Liver (tissue), 9 donors: ENCODE results near the gene QDPR. TPM values are rescaled to one million over a fixed set of nuclear protein-coding genes. Genes with fewer than 3 reads are reported as not detected.

ENCODE experiments used
- DNase-seq: peaks from one replicate; pipeline ENCODE4 v3.0.0-alpha.2; 2017; ENCODE audit warnings: low spot score
- H3K27ac ChIP-seq, 2 donors: one replicate each; pipeline ENCODE4 v1.7.0; 2013; ENCODE audit warnings: inconsistent platforms in 2 of 2, low read length in 2 of 2, control low read depth in 1 of 2, low read depth in 1 of 2, mild to moderate bottlenecking in 1 of 2
- H3K27me3 ChIP-seq, 4 donors: one replicate each; pipeline versions ENCODE4 v1.6.1 to v1.7.0; 2013; ENCODE audit warnings: low read length in 3 of 4, inconsistent platforms in 1 of 4, mild to moderate bottlenecking in 1 of 4, moderate library complexity in 1 of 4; ENCODE audit not compliant: control insufficient read depth in 4 of 4, insufficient read depth in 4 of 4
- H3K36me3 ChIP-seq, 4 donors: one replicate each; pipeline versions ENCODE4 v1.6.1 to v1.7.0; 2013; ENCODE audit warnings: low read length in 3 of 4, mild to moderate bottlenecking in 3 of 4, low read depth in 1 of 4, moderate library complexity in 1 of 4; ENCODE audit not compliant: control insufficient read depth in 4 of 4, insufficient read depth in 3 of 4
- H3K4me1 ChIP-seq, 4 donors: one replicate each; pipeline versions ENCODE4 v1.6.1 to v1.7.0; 2013; ENCODE audit warnings: low read length in 3 of 4, mild to moderate bottlenecking in 3 of 4, moderate library complexity in 1 of 4; ENCODE audit not compliant: control insufficient read depth in 4 of 4, insufficient read depth in 4 of 4
- H3K4me3 ChIP-seq, 3 donors: one replicate each; pipeline versions ENCODE4 v1.6.1 to v1.7.0; 2013; ENCODE audit warnings: low read length in 3 of 3, control low read depth in 1 of 3, low read depth in 1 of 3, mild to moderate bottlenecking in 1 of 3
- H3K9ac ChIP-seq, 2 donors: one replicate each; pipeline ENCODE4 v1.7.0; 2013; ENCODE audit warnings: low read length in 2 of 2, mild to moderate bottlenecking in 2 of 2, moderate library complexity in 2 of 2, control low read depth in 1 of 2, low read depth in 1 of 2
- H3K9me3 ChIP-seq, 4 donors: one replicate each; pipeline versions ENCODE4 v1.6.1 to v1.7.0; 2013; ENCODE audit warnings: low read length in 3 of 4; ENCODE audit not compliant: control insufficient read depth in 4 of 4
- ATF3 ChIP-seq: IDR thresholded peaks from 2 replicates; pipeline ENCODE4 v1.6.1; 2016; ENCODE audit warnings: antibody characterized with exemption
- CTCF ChIP-seq: fragments of 150-350 bp; IDR thresholded peaks from 2 replicates; pipeline ENCODE4 v1.5.1; 2017; ENCODE audit warnings: improper control_type of control experiment, low read depth, low read length; ENCODE audit not compliant: missing input control
- FOXA1 ChIP-seq: IDR thresholded peaks from 2 replicates; pipeline ENCODE4 v1.6.1; 2016; ENCODE audit warnings: antibody characterized with exemption
- FOXA2 ChIP-seq: IDR thresholded peaks from 2 replicates; pipeline ENCODE4 v1.6.1; 2016; ENCODE audit warnings: antibody characterized with exemption
- HNF4A ChIP-seq, 2 donors: conservative IDR thresholded peaks; 2 replicates each; pipeline ENCODE4 v1.6.1; 2016; ENCODE audit warnings: antibody characterized with exemption in 2 of 2, mild to moderate bottlenecking in 2 of 2
- HNF4G ChIP-seq: IDR thresholded peaks from 2 replicates; pipeline ENCODE4 v1.6.1; 2016; ENCODE audit warnings: antibody characterized with exemption
- JUND ChIP-seq, 2 donors: IDR thresholded peaks; 2 replicates each; pipeline ENCODE4 v1.6.1; 2016; ENCODE audit warnings: antibody characterized with exemption in 2 of 2
- NR2F2 ChIP-seq: IDR thresholded peaks from 2 replicates; pipeline ENCODE4 v1.6.1; 2016; ENCODE audit warnings: antibody characterized with exemption
- RAD21 ChIP-seq, 2 donors: IDR thresholded peaks; 2 replicates each; pipeline ENCODE4 v1.6.1; 2016; ENCODE audit warnings: antibody characterized with exemption in 2 of 2, mild to moderate bottlenecking in 2 of 2
- RXRA ChIP-seq, 2 donors: IDR thresholded peaks; 2 replicates each; pipeline ENCODE4 v1.6.1; 2017 to 2018; ENCODE audit warnings: antibody characterized with exemption in 2 of 2, mild to moderate bottlenecking in 1 of 2
- SP1 ChIP-seq: IDR thresholded peaks from 2 replicates; pipeline ENCODE4 v1.6.1; 2018; ENCODE audit warnings: antibody characterized with exemption, mild to moderate bottlenecking
- TAF1 ChIP-seq: conservative IDR thresholded peaks from 2 replicates; pipeline ENCODE4 v1.6.1; 2016; ENCODE audit warnings: antibody characterized with exemption, mild to moderate bottlenecking
- YY1 ChIP-seq: IDR thresholded peaks from 2 replicates; pipeline ENCODE4 v1.6.1; 2016; ENCODE audit warnings: antibody characterized with exemption, mild to moderate bottlenecking
- ZBTB33 ChIP-seq: IDR thresholded peaks from 2 replicates; pipeline ENCODE4 v1.6.1; 2016; ENCODE audit warnings: antibody characterized with exemption
- WGBS: extraction: QIAGEN DNeasy Blood & Tissue Kit; methylation state at CpG from one replicate; pipeline ENCODE4 v1.1.7; 2013; 5-methylcytosine and 5-hydroxymethylcytosine counted together
- polyA plus RNA-seq, 2 donors: library from polyadenylated mRNA; stranded (reverse) in 1 of 2; unstranded in 1 of 2; fragments of 200-250 nt in 1 of 2; fragments of >200 nt in 1 of 2; fragmentation: Nextera tagmentation in 1 of 2; extraction: Ambion mirVana in 1 of 2; gene quantifications; one replicate each; pipeline versions ENCODE4 v1.2.1 to v1.2.3, GENCODE V29; 2013 to 2015
- total RNA-seq, 2 donors: library from RNA; depleted of rRNA; stranded (reverse); fragments of >200 nt; gene quantifications; one replicate each; pipeline ENCODE4 v1.2.3, GENCODE V29; 2014
- TF ChIP-seq, protein P1 (sequence below): IDR thresholded peaks from 2 replicates; pipeline ENCODE4 v1.6.1; 2016; ENCODE audit warnings: antibody characterized with exemption
- TF ChIP-seq, protein P2 (sequence below): IDR thresholded peaks from 2 replicates; pipeline ENCODE4 v1.6.1; 2016; ENCODE audit warnings: antibody characterized with exemption, mild to moderate bottlenecking
- donor health status: healthy.
- donor health status: healthy.
- donor health status: healthy.
- donor health status: healthy.
- donor health status: healthy.

Gene QDPR
- total and polyA plus RNA-seq, 4 donors = 38.0 to 137 (median 104) TPM

- TF ChIP-seq CTCF (no peak), SP1 (no peak), NR2F2 (no peak)
Observed at GRCh38 chr4:17469931-17470674, 41.8 kb downstream of the QDPR start (continued).

DNA sequence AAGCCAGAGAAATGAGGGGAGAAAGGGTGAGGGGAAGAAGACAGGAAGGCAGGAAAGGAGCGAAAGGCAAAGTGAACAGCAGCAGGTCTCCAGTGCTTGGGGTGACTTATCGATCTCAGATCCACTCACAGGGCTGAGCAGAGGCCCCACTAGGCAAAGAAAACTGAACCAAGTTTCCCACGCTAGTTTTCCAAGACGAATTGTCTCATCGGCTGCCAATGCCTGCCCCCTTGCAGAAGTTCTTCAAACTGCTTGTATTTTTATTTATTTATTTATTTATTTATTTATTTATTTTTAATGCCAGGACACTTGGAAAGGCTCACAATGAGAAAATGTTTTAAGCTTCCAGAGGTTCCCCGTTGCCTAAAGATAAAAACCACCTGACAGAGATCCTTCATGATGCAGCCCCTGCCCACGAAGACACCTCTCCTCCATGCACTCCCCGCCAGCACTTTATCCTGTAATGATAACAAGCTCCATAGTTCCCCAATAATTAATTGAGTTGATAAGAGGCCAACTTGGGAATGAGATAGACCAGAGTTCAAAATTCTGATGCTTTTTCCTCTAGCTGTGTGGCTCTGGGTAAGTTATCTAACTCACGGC is 43.2 kb downstream of the QDPR start:
- Histone ChIP-seq H3K4me3 (no peak overlapping the region), H3K27me3 (no peaks in the 10 kb centered on the region), H3K9me3 (no peaks in the 10 kb centered on the region), H3K27ac (no peak overlapping the region), H3K9ac (no peak overlapping the region), H3K4me1 (no peaks in the 10 kb centered on the region), H3K36me3 (no peaks in the 10 kb centered on the region)
- TF ChIP-seq HNF4G (no peak), HNF4A (conservative IDR thresholded peaks at IDR 0.05) (no peak), ATF3 (no peak), FOXA1 (no peak), YY1 (no peak), RXRA (IDR thresholded peaks at IDR 0.05) (no peak), FOXA2 (no peak), CTCF (peak; percentile 2), TAF1 (no peak), SP1 (no peak), JUND (IDR thresholded peaks at IDR 0.05) (no peak), ZBTB33 (no peak), NR2F2 (no peak), RAD21 (IDR thresholded peaks at IDR 0.05) (peak; percentile 28 to 61)
- TF ChIP-seq, protein P1, sequence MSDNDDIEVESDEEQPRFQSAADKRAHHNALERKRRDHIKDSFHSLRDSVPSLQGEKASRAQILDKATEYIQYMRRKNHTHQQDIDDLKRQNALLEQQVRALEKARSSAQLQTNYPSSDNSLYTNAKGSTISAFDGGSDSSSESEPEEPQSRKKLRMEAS = no peak
- TF ChIP-seq, protein P2, sequence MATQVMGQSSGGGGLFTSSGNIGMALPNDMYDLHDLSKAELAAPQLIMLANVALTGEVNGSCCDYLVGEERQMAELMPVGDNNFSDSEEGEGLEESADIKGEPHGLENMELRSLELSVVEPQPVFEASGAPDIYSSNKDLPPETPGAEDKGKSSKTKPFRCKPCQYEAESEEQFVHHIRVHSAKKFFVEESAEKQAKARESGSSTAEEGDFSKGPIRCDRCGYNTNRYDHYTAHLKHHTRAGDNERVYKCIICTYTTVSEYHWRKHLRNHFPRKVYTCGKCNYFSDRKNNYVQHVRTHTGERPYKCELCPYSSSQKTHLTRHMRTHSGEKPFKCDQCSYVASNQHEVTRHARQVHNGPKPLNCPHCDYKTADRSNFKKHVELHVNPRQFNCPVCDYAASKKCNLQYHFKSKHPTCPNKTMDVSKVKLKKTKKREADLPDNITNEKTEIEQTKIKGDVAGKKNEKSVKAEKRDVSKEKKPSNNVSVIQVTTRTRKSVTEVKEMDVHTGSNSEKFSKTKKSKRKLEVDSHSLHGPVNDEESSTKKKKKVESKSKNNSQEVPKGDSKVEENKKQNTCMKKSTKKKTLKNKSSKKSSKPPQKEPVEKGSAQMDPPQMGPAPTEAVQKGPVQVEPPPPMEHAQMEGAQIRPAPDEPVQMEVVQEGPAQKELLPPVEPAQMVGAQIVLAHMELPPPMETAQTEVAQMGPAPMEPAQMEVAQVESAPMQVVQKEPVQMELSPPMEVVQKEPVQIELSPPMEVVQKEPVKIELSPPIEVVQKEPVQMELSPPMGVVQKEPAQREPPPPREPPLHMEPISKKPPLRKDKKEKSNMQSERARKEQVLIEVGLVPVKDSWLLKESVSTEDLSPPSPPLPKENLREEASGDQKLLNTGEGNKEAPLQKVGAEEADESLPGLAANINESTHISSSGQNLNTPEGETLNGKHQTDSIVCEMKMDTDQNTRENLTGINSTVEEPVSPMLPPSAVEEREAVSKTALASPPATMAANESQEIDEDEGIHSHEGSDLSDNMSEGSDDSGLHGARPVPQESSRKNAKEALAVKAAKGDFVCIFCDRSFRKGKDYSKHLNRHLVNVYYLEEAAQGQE = no peak
- WGBS = 70% methylated on average over 9 of the region's 9 CpGs
- no peak for DNase-seq
